ENCODE measurements around the gene PRICKLE4.

Gene PRICKLE4

GRCh38 chr6:41780551-41781365 lies at the start of gene PRICKLE4:
Gene PRICKLE4 (plus strand): TSS chr6:41780782. CDS start chr6:41783474, 2,692 bp downstream.
- no peak for DNase-seq (ENCODE audit: low read depth)

DNA sequence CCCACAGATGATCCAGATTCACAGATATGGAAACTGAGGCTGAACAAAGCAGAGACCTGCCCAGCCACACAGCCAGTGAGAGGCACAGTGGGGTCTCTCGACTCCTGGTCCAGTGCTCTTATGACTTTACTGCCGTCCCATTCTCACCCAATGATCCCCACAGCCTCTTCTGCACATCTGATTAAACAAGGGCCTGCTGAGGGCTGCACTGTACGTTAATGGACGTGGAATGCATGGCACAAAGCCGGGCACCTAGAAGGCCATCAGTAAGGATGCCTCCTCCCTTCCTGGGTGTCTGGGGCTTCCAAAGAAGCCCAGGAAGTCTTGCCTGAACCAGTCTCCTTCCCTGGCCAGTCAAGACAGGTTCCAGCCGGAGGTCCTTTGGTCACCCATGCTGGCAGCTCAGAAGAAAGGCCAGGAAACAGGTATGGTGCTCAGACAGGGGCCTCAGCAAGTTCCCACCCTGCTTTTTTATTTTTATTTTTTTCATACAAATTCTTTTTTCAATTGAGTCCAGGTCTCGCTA lies 49.0 kb upstream of the PRICKLE4 start:
- DNase-seq (ENCODE audit: low read depth) = no peak

GRCh38 chr6:41732149-41732548 lies 48.4 kb upstream of the PRICKLE4 start:
- no peak for DNase-seq (ENCODE audit: low read depth)

DNA sequence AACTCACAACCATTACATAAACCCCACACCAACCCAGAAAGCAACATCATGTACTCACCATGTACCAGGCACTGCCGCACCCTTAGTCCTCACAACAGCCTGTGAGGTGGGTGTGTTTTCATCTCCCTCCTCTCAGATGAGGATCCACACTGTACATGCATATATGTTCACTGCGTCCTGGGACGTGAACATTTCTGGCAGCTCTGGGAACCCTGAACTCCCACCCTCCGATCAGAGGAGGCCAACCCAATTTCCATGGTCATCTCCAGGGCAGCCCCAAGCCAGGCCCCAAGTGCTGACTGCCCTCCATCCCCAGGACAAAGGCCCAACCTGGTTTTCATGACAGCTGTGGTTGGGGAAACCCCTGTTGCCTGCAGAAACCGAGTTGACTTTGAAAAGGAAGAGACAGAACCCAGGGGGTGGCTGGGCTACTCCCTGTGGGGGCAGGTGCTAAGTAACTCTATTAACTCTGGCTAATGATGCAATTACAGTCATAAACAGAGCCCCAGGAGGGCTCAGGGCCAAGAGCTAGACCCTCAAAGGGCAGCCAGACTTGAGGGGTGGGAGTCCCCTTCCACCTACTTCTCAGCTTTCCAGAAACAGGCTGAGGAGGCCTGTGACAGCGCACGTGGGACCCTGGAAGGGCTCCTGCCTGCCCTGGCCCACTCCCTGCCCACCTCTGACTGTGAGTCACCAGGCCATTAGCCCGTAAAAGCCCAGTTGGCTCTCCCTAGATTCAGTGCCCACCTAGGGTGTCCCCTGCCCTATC lies 47.8 kb upstream of the PRICKLE4 start:
- peak; percentile 34 for DNase-seq (ENCODE audit: low read depth)

DNA sequence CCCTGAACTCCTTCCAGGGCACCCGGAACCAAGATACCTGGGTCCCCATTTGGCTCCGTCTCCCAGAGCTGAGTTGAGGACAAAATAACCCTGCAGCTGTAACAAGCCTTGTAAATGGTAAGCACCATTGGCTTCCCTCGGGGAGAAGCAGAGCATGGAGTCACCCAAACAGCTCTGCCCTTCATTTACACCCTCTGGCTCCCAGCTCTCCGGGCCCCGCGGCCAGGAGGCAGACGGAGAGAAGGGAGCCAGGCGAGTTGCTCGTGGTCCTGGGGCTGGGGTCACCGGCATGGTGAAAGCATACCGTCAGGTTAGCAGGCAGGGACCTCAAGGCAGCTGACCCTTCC lies 47.2 kb upstream of the PRICKLE4 start:
- no peak for DNase-seq (ENCODE audit: low read depth)

DNA sequence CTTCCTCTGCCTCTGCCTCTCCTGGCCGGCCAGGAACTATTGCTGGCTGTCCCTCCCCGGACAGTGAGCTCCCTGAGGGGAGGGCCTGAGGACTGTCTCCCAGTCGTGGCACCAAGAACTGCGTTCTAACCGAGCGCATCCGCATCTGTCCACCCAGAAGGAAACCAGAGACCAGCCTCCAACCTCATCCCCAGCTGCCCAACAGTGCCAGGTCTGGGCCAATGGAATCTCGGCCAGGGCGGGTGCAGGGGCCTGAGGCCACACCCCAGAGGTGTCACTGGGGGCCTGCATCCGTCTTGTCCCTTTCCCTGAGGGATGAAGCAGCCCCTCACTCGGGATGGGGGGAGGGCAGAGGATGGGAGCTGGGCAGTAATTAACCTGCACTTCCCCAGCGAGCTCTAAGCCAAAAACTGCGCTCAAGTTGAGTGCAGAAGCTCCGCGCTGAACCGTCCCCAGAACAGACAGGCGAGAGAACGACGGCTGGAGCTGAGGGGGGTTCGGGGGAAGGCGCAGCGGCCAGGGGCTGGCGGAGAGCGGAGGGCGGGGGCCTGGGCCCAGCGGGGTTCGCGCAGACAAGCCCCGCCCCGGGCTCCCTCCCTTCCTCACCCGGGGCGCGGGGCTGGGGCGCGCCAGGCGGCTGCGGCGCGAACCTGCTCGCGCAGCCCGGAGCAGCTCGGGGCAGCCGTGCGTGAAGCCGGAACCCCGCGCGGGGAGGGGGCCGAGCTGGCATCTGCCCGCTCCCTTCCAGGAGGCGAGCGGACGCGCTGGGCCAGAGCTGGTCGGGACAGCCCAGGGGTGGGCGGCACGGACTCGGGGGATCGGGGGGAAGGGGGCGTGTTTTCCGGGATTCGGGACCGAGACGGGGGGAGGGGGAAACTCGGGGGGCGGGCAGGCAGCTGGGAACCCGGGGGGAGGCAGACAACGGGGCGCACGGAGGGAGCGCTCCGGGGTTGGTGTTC lies 46.6 kb upstream of the PRICKLE4 start:
- peak; percentile 52 for DNase-seq (ENCODE audit: low read depth)

DNA sequence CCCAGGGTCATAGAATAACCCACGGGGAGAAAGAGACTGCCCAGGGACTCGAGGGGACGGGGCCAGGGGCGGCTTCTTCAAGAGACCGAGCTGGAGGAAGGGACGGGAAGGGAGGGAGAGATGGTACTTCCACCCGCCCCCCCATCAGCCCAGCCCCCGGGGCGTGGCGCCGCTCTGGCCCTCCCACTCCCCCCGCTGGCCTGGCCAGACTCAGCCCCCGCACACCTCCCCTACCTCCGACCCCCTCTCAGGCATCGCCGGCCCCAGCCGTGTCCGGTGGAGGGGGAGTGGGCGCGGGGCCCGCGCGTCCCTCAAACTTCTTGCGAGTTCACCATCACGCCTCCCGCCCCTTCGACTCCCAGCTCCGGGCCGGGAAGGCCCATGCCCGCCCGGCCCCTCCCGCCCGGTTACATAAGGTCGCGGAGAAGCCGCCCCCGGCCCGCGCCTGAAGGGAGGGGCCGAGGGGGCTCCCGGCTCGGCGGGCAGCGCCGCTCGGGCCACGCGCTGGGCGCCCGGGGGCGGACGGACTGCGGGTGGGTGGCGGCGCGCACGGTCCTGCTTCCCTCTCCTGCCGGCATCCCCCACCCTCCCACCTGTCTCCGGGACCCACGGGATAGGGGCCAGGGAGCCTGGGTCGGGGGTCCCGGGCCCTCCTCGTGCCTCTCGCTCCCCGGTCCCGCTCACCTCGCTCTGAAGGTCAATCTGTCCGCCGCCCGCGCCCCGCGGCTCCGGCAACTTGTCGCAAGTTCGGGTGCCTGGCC lies 45.7 kb upstream of the PRICKLE4 start:
- DNase-seq (ENCODE audit: low read depth) = peak; percentile 55

DNA sequence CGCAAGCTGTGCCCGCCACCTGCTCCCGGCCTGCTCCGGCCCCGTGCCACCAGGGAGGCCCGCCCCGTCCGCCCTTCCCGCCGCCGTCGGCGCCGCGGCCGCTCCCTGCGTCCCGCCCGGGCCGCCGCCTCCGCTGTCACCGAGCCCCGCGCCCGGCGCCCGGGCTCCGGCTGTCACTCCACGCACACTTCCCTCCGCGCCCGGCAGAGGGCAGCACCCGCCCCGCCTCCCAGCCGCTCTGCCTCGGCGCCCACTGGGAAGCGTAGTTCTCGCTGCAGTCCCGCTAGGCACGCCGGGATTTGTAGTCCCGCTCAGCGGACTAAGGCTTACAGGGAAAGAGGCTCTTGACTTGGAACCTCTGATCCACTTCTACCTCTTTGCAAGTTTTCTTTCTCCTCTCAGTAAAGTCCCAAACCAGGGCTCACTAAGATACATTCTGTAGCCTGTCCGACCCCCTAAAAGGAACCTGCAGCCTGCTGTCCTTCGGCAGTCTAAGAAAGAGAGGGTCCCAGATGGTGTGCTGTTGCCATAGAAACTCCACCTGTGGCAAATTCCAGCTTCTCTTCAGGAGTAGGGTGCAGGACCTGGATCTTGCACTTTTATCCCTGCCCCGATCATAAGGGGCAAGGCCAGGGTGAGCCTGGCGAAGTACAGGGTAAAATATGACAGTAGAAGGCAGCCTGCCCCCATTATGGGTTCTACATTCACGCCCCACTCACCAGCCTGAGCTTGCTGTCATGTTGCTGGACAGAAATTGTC lies 45.0 kb upstream of the PRICKLE4 start, which contains the start of gene TFEB:
TSS of gene TFEB (minus strand) at position 182 of the 759 bp plus-strand sequence. CDS start 44,395 bp downstream, outside the sequence.
- DNase-seq (ENCODE audit: low read depth) = peak; percentile 89

DNA sequence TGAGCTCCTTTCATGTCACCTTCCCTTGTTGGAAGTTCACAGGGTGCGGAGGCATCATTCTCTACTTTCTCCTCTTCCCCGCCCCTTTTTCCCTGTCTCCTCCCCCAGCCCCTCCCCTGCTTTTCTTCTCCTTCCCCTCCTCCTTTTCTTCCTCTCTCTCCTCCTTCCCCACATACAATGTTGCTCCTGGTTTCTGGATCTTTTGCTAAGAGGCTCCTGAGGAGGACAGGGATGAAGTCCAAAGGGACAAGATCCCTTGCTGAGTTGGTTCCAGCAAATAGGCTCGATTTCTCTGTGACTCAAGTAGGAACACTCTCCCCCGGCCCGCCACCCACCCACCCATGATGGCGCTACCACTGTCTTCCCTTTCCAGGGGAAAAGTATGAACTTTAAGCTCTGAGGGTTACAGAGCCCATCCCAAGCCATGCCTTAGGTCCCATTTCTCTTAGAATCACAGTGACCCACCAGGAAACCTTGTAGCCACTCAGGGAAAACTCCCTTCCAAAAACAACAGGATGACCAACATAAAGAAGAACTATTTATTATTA lies 44.3 kb upstream of the PRICKLE4 start:
- no peak for DNase-seq (ENCODE audit: low read depth)

DNA sequence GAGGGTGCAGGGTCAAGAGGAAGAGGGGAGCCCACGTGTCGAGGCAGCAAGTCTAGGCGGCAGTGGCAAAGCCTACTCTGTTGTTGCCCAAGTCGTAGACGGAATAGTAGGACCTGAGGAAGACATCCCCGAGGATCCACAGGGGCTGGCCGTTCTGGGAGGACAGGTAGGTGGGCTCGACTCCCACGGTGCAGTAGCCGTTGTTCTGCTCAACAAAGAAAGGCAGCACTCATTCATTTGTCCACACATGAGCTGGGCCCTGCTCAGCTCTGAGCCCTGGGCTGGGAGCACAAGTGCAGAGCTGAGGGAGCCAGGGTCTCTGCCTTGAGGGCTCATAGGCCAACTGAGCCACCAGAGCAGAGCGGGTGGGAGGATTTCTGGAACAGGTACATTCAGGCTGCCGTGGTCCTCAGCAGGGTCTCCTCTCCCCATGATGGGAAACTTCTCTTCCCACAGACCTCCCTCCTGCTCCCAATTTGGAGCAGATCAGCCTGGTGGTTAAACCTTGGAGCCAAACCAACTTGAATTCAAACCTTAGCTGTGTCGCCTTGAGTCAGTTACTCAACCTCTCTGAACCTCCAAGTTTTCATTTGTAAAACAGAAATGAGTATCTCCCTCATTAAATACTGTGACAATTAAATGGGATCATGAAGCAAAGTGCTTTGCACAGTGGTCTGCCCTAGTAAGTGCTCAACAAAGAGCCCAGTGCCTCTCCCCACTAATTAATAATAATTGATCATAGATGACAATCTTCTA lies 43.6 kb upstream of the PRICKLE4 start:
- no peak for DNase-seq (ENCODE audit: low read depth)

DNA sequence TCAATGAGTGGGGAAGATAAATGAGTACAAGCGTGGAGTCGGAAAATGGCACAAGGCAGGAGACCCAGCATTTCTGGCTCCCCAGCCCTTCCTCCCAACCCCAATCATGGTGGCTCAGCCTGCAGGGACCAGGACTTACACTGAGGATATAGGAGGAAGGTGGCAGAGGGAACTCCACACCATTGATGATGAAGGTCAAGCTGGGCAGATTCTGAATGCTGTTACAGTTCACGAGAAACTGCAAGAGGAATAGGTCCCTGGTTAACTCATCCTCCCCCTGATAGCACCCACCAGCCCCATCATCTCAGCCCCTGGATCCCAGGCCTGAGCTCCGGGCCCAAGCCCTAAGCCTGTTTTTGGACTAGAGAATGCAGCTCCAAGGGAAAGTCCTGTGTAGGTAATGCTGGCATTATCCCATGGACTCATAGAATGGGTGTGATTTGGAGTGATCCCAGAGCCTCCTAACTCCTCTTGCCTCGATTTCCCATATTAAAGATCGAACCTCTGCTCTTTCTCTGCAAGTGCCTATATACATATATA lies 42.9 kb upstream of the PRICKLE4 start:
- no peak for DNase-seq (ENCODE audit: low read depth)

- DNase-seq (ENCODE audit: low read depth) = no peak
Measured at GRCh38 chr6:41739041-41739440, 41.5 kb upstream of the PRICKLE4 start.

GRCh38 chr6:41740366-41741162 lies 40.0 kb upstream of the PRICKLE4 start:
- no peak for DNase-seq (ENCODE audit: low read depth)

DNA sequence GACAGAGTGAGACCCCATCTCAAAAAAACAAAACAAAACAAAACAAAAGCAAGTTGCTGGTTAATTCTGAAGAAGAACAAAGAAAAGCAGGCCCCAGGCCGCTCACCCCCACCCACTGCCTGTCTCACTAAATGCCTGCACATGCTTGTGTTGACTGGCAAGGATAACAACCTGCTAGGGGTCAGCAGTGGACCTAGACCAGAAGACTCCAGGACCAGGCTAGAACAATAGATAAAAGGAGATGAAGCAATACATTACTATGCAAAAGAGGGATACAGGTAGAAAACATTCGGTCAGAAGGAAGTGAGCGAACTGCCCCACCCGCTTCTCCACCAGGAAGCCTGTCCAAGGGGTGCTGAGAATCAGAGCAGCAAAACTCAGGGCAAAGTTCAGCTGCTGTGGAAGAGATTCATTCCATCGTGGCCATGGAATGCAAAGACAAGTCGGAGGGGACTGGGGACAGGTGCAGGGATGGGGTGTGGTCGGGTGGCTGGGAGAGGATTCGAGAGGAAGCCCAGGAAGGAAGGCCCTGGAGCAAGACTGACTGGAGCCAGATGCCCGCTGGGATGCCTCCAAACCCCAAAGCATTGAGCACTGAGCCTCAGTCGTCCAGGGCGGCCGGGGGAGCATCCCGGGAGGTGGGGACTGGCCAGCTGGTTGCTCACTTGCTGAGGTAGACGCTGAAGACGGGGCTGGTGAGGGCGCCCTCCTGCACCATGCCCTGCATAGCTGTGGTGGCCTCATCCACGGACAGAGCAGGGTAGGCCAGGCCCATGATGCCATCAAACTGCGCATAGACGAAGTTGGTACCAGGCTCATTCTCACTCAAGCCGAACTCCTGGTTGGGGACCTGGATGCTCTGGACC lies 38.7 kb upstream of the PRICKLE4 start:
- DNase-seq (ENCODE audit: low read depth) = no peak

DNA sequence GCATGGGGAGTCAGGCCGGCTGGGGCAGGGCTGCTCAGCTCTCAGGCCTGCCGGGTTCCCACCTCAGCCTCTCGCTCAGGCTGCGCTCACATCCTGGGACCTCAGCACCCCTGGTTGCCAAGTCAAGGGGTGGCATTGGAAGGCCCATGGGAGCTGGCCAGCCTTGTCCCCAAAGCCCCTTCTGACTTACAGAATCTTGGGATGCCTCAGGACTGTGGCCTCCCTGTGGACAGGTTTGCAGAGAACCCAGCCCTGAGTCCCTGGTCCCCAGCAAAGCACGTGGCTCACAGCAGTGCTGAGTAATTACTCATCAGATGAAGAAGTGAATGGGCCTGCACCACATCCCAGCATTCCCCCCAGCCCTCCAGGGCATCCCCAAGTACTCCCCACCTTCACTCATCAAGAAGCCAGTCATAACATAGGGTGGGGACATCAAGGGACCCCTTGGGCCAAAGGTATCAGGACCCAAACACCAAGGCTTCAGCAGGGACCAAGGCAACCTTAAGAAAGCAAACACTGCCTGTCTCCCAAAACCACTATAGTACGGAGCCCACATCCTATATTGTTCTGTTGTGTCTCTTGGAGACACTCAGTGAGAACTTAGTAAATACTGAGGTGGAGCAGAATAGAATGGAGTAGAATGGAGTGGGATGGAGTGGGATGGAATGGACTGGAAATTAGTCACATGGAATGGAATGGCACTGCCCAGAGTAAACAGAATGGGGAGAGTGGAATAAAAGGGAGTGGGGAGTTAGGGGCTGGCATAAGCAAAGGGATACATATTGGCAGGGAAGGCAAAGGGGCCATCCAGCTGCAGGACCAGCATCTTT lies 37.0 kb upstream of the PRICKLE4 start:
- DNase-seq (ENCODE audit: low read depth) = no peak

DNA sequence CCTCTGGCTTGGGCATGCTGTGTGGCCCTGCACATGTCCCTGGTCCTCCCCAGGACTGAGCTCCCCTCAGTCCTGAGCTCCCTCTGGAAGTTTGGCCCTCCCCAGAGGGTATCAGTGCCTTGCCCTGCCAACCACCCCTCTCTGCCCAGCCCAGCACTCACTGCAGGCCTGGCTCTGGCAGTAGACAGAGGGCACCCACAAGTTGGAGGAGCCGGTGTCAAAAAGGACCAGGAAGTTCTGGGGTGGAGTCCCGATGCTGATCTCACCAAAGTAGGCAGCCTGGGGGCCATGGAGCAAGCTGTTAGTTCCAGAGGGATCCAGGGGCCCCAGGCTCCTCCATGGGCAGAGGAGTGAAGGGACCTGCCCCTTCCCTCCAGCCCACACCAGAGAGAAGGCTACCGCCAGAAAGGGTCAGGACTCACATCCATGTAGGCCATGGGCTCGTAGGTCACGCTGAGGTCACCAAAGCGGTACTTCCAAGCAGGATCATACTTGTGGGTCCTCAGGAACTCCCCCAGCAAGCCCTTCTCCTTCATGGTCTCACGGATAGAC lies 36.3 kb upstream of the PRICKLE4 start:
- DNase-seq (ENCODE audit: low read depth) = no peak
